Neural cell (in vitro differentiated cells): ENCODE data around the gene CORO2A. TPM values are rescaled to one million over a fixed set of nuclear protein-coding genes. Genes with fewer than 3 reads are reported as not detected.

Source experiments
- H2AFZ ChIP-seq: fragments of 200-600, 300-800 bp; sonication (generic), shearing (Covaris generic); 2 replicates; pipeline ENCODE4 v1.6.0; 2014; ENCODE audit warnings: low read depth, mild to moderate bottlenecking, antibody characterized with exemption, low read length, moderate library complexity
- H3F3A ChIP-seq: fragments of 200-600 bp; shearing (Covaris generic); 2 replicates; pipeline ENCODE4 v1.6.1; 2016; ENCODE audit warnings: mild to moderate bottlenecking, moderate library complexity, mixed read lengths, antibody characterized with exemption, low read length; ENCODE audit not compliant: insufficient read depth, poor library complexity, severe bottlenecking
- H3K27ac ChIP-seq: fragments of 200-600, 300-800 bp; sonication (generic), shearing (Covaris generic); 2 replicates; pipeline ENCODE4 v1.5.1; 2014; ENCODE audit warnings: mild to moderate bottlenecking, low read length, moderate library complexity
- H3K27me3 ChIP-seq: fragments of 300-800, 200-600 bp; sonication (generic), shearing (Covaris generic); 2 replicates; pipeline ENCODE4 v1.6.0; 2014; ENCODE audit warnings: mild to moderate bottlenecking, low read depth, low read length, moderate library complexity; ENCODE audit not compliant: insufficient read depth
- H3K36me3 ChIP-seq: fragments of 300-800, 200-600 bp; sonication (generic), shearing (Covaris generic); 2 replicates; pipeline ENCODE4 v1.5.1; 2014; ENCODE audit warnings: mild to moderate bottlenecking, antibody characterized with exemption, low read length, moderate library complexity; ENCODE audit not compliant: insufficient read depth
- H3K4me2 ChIP-seq: fragments of 300-800, 200-600 bp; sonication (generic), shearing (Covaris generic); 2 replicates; pipeline ENCODE4 v1.6.0; 2014; ENCODE audit warnings: mild to moderate bottlenecking, low read length
- H3K4me3 ChIP-seq: fragments of 300-800, 200-600 bp; sonication (generic), shearing (Covaris generic); 2 replicates; pipeline ENCODE4 v1.5.1; 2014; ENCODE audit warnings: mild to moderate bottlenecking, low read length, moderate library complexity
- H3K79me2 ChIP-seq: fragments of 200-600 bp; shearing (Covaris generic); replicated peaks from 2 replicates; pipeline ENCODE4 v1.6.0; 2014; ENCODE audit warnings: mild to moderate bottlenecking, low read length, moderate library complexity; ENCODE audit not compliant: insufficient read depth
- H3K9ac ChIP-seq: fragments of 300-800, 200-600 bp; sonication (generic), shearing (Covaris generic); 2 replicates; pipeline ENCODE4 v1.6.1; 2016; ENCODE audit warnings: mild to moderate bottlenecking, low read length, mixed read lengths
- H3K9me2 ChIP-seq: fragments of 200-600 bp; shearing (Covaris generic); 2 replicates; pipeline ENCODE4 v1.6.1; 2016; ENCODE audit warnings: mild to moderate bottlenecking, low read length, mixed read lengths; ENCODE audit not compliant: insufficient read depth
- H3K9me3 ChIP-seq: fragments of 200-600, 300-800 bp; sonication (generic), shearing (Covaris generic); 2 replicates; pipeline ENCODE4 v1.6.1; 2016; ENCODE audit warnings: mild to moderate bottlenecking, mixed run types, low read length, moderate library complexity, mixed read lengths
- H4K20me1 ChIP-seq: fragments of 200-600 bp; shearing (Covaris generic); 2 replicates; pipeline ENCODE4 v1.6.1; 2016; ENCODE audit warnings: mild to moderate bottlenecking, mixed run types; ENCODE audit not compliant: insufficient read depth
- CTCF ChIP-seq: fragments of 450-650 bp; IDR thresholded peaks from 2 replicates; pipeline ENCODE4 v1.5.1; 2014; ENCODE audit warnings: antibody characterized with exemption, mild to moderate bottlenecking, moderate library complexity; ENCODE audit not compliant: poor library complexity, severe bottlenecking
- EP300 ChIP-seq: fragments of 450-650 bp; conservative IDR thresholded peaks from 2 replicates; pipeline ENCODE4 v1.6.1; 2014; ENCODE audit warnings: antibody characterized with exemption, mild to moderate bottlenecking, moderate library complexity; ENCODE audit not compliant: poor library complexity, severe bottlenecking
- EZH2 ChIP-seq: fragments of 200-600, 300-800 bp; shearing (Covaris generic), sonication (generic); IDR thresholded peaks from 2 replicates; pipeline ENCODE4 v1.6.1; 2014; ENCODE audit warnings: antibody characterized with exemption, low read length, borderline replicate concordance, mild to moderate bottlenecking; ENCODE audit not compliant: insufficient read depth, poor library complexity, severe bottlenecking
- MXI1 ChIP-seq: fragments of 450-650 bp; conservative IDR thresholded peaks from 2 replicates; pipeline ENCODE4 v1.6.1; 2014; ENCODE audit warnings: antibody characterized with exemption, mild to moderate bottlenecking; ENCODE audit not compliant: poor library complexity, severe bottlenecking
- POLR2AphosphoS5 ChIP-seq: IDR thresholded peaks from 2 replicates; pipeline ENCODE4 v1.6.1; 2012
- RAD21 ChIP-seq: fragments of 450-650 bp; conservative IDR thresholded peaks from 2 replicates; pipeline ENCODE4 v1.6.1; 2014; ENCODE audit warnings: antibody characterized with exemption, mild to moderate bottlenecking, moderate library complexity
- REST ChIP-seq: IDR thresholded peaks from 2 replicates; pipeline ENCODE4 v1.6.1; 2012; ENCODE audit warnings: borderline replicate concordance
- SMC3 ChIP-seq: fragments of 450-650 bp; conservative IDR thresholded peaks from 2 replicates; pipeline ENCODE4 v1.6.1; 2014; ENCODE audit warnings: antibody characterized with exemption, mild to moderate bottlenecking, moderate library complexity; ENCODE audit not compliant: poor library complexity
- TAF1 ChIP-seq: IDR thresholded peaks from 2 replicates; pipeline ENCODE4 v1.6.1; 2012; ENCODE audit warnings: low read depth
- polyA plus RNA-seq: library from polyadenylated mRNA; depleted of rRNA; stranded (reverse); fragments of >200 nt; gene quantifications from 2 replicates; pipeline ENCODE4 v1.2.3, GENCODE V29; 2014

CORO2A gene
- polyA plus RNA-seq, 1 donor from 2014 or later = 1.9 TPM

GRCh38 chr9:98148486-98148885 lies 44.0 kb downstream of the CORO2A start:
- Histone ChIP-seq H3K9me3 (no peaks in the 10 kb centered on the region), H2AFZ (no peak overlapping the region), H3K27me3 (no peaks in the 10 kb centered on the region), H3K4me3 (no peak overlapping the region), H4K20me1 (no peaks in the 10 kb centered on the region), H3F3A (no peaks in the 10 kb centered on the region), H3K4me2 (no peak overlapping the region), H3K79me2 (no peaks in the 10 kb centered on the region), H3K9me2 (no peaks in the 10 kb centered on the region), H3K36me3 (no peaks in the 10 kb centered on the region), H3K9ac (no peak overlapping the region), H3K27ac (no peak overlapping the region)
- TF ChIP-seq TAF1 (no peak), CTCF (no peak), EP300 (no peak), MXI1 (no peak), RAD21 (no peak), SMC3 (no peak), EZH2 (no peak), POLR2AphosphoS5 (no peak), REST (no peak)

GRCh38 chr9:98147582-98147981 lies 44.9 kb downstream of the CORO2A start:
- no peaks in the 10 kb centered on the region for H3K9me2 ChIP-seq
- TF ChIP-seq CTCF (no peak), EZH2 (no peak), RAD21 (no peak)
- H3K27ac ChIP-seq = no peak overlapping the region

More at GRCh38 chr9:98147582-98147981, 44.9 kb downstream of the CORO2A start:
- no peak overlapping the region for H3K4me3 ChIP-seq
- no peaks in the 10 kb centered on the region for H3F3A ChIP-seq
- H3K4me2 ChIP-seq = no peak overlapping the region
- no peak overlapping the region for H3K9ac ChIP-seq
- H3K36me3 ChIP-seq = no peaks in the 10 kb centered on the region
- H3K27me3 ChIP-seq = no peaks in the 10 kb centered on the region
- H3K79me2 ChIP-seq = no peaks in the 10 kb centered on the region
- H4K20me1 ChIP-seq = no peaks in the 10 kb centered on the region
- no peaks in the 10 kb centered on the region for H3K9me3 ChIP-seq
- H2AFZ ChIP-seq = no peak overlapping the region
